Stimulated activated CD4-positive, alpha-beta T cell treated with anti-CD3 and anti-CD28 coated beads, TNF-alpha, amount 100 ng/mL, for 24 hours (primary cell): ENCODE data around the gene BCL2A1.
A peak's percentile ranks its signal among the peaks of the same experiment; 100 is the strongest.
"Not testable (repeated sequence)": the region's sequence is repeated elsewhere in the genome, so short reads cannot be mapped to it uniquely, and the experiment has no call there.

ENCODE experiments used
- DNase-seq, 3 experiments: peaks; one replicate each; pipeline ENCODE4 v3.0.0-alpha.2; 2020; ENCODE audit warnings: low read depth in 3 of 3

BCL2A1 gene

DNA sequence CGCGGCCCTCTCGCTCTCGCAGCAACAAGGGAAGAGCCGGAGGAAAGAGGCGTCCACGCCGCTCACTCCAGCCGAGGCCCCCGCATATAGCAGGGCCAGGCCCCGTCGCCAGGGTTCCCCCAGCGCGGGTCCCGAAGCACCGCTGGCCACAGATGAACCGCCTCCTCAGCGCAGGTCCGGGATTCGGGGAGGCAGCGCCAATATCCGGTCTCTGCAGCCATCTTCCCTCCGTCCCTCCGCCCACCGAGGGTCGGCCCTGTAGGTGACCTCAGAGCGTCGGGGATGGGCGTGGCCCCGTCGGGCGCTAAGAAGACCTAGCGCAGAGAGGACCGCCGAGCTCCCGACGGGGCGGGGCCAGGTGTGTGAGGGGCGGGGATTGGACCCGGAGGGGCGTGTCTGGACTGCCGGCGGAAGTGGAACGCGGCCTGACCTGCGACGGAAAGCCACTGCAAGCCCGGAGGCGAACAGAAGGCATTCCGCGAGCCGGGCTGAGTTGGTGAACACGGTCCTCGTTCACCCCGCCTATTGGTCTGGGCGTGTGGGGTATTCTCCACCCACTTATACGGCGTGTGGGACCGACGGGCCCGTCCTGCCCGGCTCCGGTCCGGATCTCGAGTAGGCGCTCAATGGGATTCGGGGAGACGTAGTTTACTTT lies 47.4 kb downstream of the BCL2A1 start:
- peak; percentile 96 to 99 (median 98) for DNase-seq

DNA sequence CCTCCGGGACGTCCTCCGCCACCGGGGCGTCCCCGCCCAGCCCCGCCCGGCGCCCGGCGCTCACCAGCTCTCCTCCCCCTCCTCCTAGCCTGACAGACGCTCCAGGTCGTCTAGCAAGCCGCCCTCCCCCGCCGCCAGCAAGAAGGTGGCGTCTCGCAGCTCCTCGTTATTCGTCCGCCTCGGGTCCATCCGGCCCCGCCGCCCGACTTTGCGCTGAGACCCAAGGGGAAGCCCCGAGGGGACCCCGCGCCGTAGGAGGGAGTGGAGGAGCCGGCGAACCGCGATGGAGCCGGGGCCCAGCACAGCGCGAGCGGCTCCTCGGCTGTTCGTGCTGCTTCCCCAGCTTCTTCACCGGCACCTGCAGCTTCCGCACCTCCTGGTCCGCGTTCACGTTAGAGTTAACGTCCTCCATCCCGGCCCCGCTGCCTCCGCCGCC lies 47.9 kb downstream of the BCL2A1 start:
- DNase-seq: peak; percentile 41 to 72 (median 50)

DNA sequence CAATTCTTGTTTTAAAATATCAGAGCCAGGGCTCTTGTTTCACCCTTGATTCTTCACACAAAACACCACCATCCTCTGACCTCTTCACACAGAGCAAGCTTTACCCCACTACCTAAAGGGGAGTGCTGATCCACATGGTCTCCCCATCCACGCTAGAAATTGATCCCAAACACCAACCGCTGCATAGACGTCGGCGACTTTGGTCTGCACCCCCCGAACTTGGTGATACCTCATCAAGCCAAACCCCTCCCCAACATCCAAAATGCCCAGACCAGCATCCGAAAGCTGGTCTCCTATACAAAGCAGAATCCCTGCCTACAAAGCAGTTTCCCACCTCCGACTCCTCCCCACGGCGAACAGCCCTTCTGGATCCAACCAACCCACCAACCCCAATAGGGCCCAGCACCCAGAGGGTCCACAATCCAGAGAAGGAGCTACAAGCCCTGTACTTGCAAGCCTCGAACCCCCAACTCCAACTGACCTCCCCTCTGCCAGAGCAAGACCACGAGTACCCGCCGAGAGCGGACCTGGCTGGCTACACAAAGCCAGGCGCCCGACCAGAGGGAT lies 48.4 kb downstream of the BCL2A1 start:
- DNase-seq: no peak

DNA sequence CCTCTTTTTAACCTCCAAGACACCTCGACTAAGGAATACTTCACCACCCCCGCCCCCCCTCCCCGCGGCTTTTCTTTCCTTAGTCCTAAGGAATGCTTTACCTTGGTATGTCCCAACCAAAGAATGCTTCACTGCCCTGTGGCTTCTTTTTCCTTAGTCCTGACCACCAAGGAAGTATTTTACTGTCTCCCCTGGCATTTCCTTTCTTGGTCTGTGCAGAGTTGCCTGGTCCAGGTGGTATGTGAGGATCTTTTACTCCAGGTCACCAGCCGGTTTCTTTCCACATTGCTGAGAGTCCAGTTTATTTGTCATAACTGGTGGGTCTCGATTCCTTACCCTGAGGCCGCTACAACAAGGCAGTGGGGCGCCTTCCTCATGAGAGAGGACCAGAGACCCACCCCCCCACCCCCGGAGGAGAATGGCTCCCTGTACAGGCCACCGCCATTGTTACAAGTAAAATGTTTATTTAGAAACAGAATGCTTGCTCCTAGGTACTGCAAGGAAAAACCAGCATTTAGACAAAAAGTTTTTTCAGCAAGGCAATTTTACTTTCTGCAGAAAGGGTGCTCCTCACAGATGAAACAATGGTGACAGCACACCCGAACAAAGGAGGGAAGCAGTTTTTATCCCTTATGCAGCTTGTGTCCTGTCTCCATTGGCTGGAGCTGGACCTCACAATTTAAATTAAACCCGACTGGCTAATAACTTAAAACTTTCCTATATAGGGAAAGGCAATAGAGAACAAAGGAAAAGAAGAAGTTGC lies 51.1 kb downstream of the BCL2A1 start:
- DNase-seq: no peak

GRCh38 chr15:79919090-79919748 lies 51.8 kb downstream of the BCL2A1 start:
- no peak for DNase-seq

DNA sequence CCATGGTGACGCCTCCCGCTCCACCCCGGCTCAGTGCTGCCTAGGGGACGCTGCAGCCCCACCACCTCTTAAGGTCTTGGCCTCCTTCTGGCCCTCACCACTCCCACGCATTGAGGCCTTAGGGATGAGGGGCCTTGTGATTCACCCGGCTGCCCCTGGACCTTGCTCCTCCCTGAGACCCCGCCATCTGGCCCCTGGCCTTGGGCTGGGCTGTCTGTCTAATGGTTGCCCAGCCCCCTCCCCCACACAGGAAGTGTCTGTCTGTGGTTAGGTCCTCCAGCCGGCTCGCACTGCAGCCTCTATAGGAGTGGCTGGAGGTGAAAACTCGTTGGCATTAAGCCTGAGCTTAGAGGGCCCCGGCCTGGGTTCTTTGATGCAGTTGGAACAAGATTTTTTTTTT lies 52.7 kb downstream of the BCL2A1 start:
- no peak for DNase-seq

- DNase-seq: no peak
These were observed 54.4 kb downstream of the BCL2A1 start for GRCh38 chr15:79916502-79917132.

GRCh38 chr15:79915776-79916501 lies 55.1 kb downstream of the BCL2A1 start:
- not testable (repeated sequence) for DNase-seq

GRCh38 chr15:79914728-79915127 lies 56.3 kb downstream of the BCL2A1 start:
- no peak for DNase-seq
